ENCODE data around the gene CDKAL1.

GRCh38 chr6:21099338-21100314 is 565.4 kb downstream of the CDKAL1 start:
- TF ChIP-seq MAX (IDR thresholded peaks at IDR 0.05) (no peak), KDM1A (IDR thresholded peaks at IDR 0.05; ENCODE audit: low read depth) (no peak), CTCF (IDR thresholded peaks at IDR 0.05) (no peak), EP300 (IDR thresholded peaks at IDR 0.05) (no peak), HMGXB4 (CRISPR knock-in tag; IDR thresholded peaks at IDR 0.05; ENCODE audit: borderline replicate concordance) (no peak), POLR2AphosphoS2 (conservative IDR thresholded peaks at IDR 0.05; ENCODE audit: low read length) (no peak)
